HEK293T (cell line): ENCODE results near the gene FGF21.

ENCODE experiments used
- CTCF ChIA-PET: fragments of 350-600 bp; formaldehyde crosslinking; extraction: SDS; loops from one replicate; lab custom pipeline; 2021; ENCODE audit warnings: antibody characterized with exemption, inconsistent platforms; lab: Yijun Ruan, JAX
- POLR2A ChIA-PET: fragments of 350-600 bp; formaldehyde crosslinking; extraction: SDS; loops from one replicate; lab custom pipeline; 2020; ENCODE audit warnings: antibody characterized with exemption, inconsistent platforms; lab: Yijun Ruan, JAX
- DNase-seq: peaks from one replicate; pipeline ENCODE4 v3.0.0; 2012; ENCODE audit warnings: mixed read lengths; ENCODE audit errors: extremely low spot score
- ARNT ChIP-seq: fragments of 450-650 bp; IDR thresholded peaks from 2 replicates; pipeline ENCODE4 v1.6.1; 2017; ENCODE audit warnings: mild to moderate bottlenecking
- BHLHE40 ChIP-seq: fragments of 450-650 bp; IDR thresholded peaks from 2 replicates; pipeline ENCODE4 v1.6.1; 2016; ENCODE audit warnings: mild to moderate bottlenecking, moderate library complexity, borderline replicate concordance
- CTBP1 ChIP-seq: fragments of 450-650 bp; IDR thresholded peaks from 2 replicates; pipeline ENCODE4 v1.6.1; 2016; ENCODE audit warnings: borderline replicate concordance
- ELF4 ChIP-seq: fragments of 450-650 bp; IDR thresholded peaks from 2 replicates; pipeline ENCODE4 v1.6.1; 2017; ENCODE audit warnings: antibody characterized with exemption
- FOXA1 ChIP-seq: fragments of 450-650 bp; IDR thresholded peaks from 2 replicates; pipeline ENCODE4 v1.6.1; 2016; ENCODE audit warnings: mild to moderate bottlenecking
- FOXK2 ChIP-seq: fragments of 450-650 bp; IDR thresholded peaks from 2 replicates; pipeline ENCODE4 v1.6.1; 2016; ENCODE audit warnings: mild to moderate bottlenecking
- FOXM1 ChIP-seq: fragments of 450-650 bp; IDR thresholded peaks from 2 replicates; pipeline ENCODE4 v1.6.1; 2017; ENCODE audit warnings: mild to moderate bottlenecking, borderline replicate concordance
- HDGF ChIP-seq: fragments of 450-650 bp; IDR thresholded peaks from 2 replicates; pipeline ENCODE4 v1.6.1; 2017; ENCODE audit warnings: antibody characterized with exemption, borderline replicate concordance
- L3MBTL2 ChIP-seq: fragments of 450-650 bp; conservative IDR thresholded peaks from 2 replicates; pipeline ENCODE4 v1.6.1; 2016; ENCODE audit warnings: mild to moderate bottlenecking
- LEF1 ChIP-seq: fragments of 450-650 bp; IDR thresholded peaks from 2 replicates; pipeline ENCODE4 v1.6.1; 2017; ENCODE audit warnings: mild to moderate bottlenecking, borderline replicate concordance
- NFRKB ChIP-seq: fragments of 450-650 bp; IDR thresholded peaks from 2 replicates; pipeline ENCODE4 v1.6.1; 2016; ENCODE audit warnings: mild to moderate bottlenecking, moderate library complexity
- PKNOX1 ChIP-seq: fragments of 450-650 bp; IDR thresholded peaks from 2 replicates; pipeline ENCODE4 v1.6.1; 2016
- SP1 ChIP-seq: fragments of 450-650 bp; IDR thresholded peaks from 2 replicates; pipeline ENCODE4 v1.6.1; 2017
- SUZ12 ChIP-seq: fragments of 450-650 bp; IDR thresholded peaks from 2 replicates; pipeline ENCODE4 v1.6.1; 2016; ENCODE audit warnings: mild to moderate bottlenecking
- TARDBP ChIP-seq: fragments of 450-650 bp; IDR thresholded peaks from 2 replicates; pipeline ENCODE4 v1.6.1; 2016
- ZNF384 ChIP-seq: fragments of 450-650 bp; IDR thresholded peaks from 2 replicates; pipeline ENCODE4 v1.6.1; 2016

The FGF21 gene

GRCh38 chr19:48768994-48769713 is 13.8 kb downstream of the FGF21 start:
- no peak for DNase-seq
- POLR2A ChIA-PET: no interaction called here
- TF ChIP-seq TARDBP (no peak), ELF4 (no peak), CTBP1 (no peak), PKNOX1 (no peak), ZNF384 (no peak), LEF1 (no peak), FOXK2 (no peak), SUZ12 (no peak), HDGF (no peak), L3MBTL2 (no peak), ARNT (no peak), SP1 (no peak), FOXA1 (no peak), FOXM1 (no peak), BHLHE40 (no peak), NFRKB (no peak)
- CTCF ChIA-PET: no interaction called here

GRCh38 chr19:48770266-48770665 is 14.9 kb downstream of the FGF21 start:
- TF ChIP-seq BHLHE40: no peak
- TF ChIP-seq NFRKB: no peak
- TF ChIP-seq FOXK2: no peak
- no peak for TF ChIP-seq FOXM1
- no peak for TF ChIP-seq L3MBTL2
- TF ChIP-seq LEF1: no peak
- no peak for TF ChIP-seq ZNF384
- TF ChIP-seq SUZ12: no peak
- TF ChIP-seq HDGF: no peak
- TF ChIP-seq FOXA1: no peak
- TF ChIP-seq SP1: no peak
- no peak for TF ChIP-seq PKNOX1
- no peak for TF ChIP-seq ARNT
- TF ChIP-seq CTBP1: no peak
- TF ChIP-seq TARDBP: no peak
- no peak for TF ChIP-seq ELF4
- ChIA-PET CTCF (no interaction called here), POLR2A (no interaction called here)
- DNase-seq: no peak

GRCh38 chr19:48770734-48771472 is 15.6 kb downstream of the FGF21 start:
- DNase-seq: no peak
- CTCF ChIA-PET: no interaction called here
- TF ChIP-seq L3MBTL2 (no peak), SP1 (no peak), FOXA1 (no peak), PKNOX1 (no peak), ZNF384 (no peak), NFRKB (no peak), FOXM1 (no peak), LEF1 (no peak), ARNT (no peak), FOXK2 (no peak), ELF4 (no peak), SUZ12 (no peak), CTBP1 (no peak), TARDBP (no peak)
- POLR2A ChIA-PET: no interaction called here

- ChIA-PET POLR2A (no interaction called here), CTCF (no interaction called here)
- no peak for TF ChIP-seq SUZ12
- TF ChIP-seq ELF4: no peak
- no peak for TF ChIP-seq LEF1
- no peak for TF ChIP-seq PKNOX1
- no peak for TF ChIP-seq NFRKB
- no peak for TF ChIP-seq ZNF384
- TF ChIP-seq HDGF: no peak
- DNase-seq: no peak
Measured at GRCh38 chr19:48772503-48772953, 17.2 kb downstream of the FGF21 start.

- ChIA-PET POLR2A (no interaction called here), CTCF (interaction anchor here (0.6 kb wide), 1 partner anchor 50 kb away, joined by 3 read pairs; no protein-coding TSS in a partner anchor)
- DNase-seq: no peak
- no peak for TF ChIP-seq SUZ12
- TF ChIP-seq ZNF384: 0 out of 2 replicates have a peak, but pooled peaks have one; percentile 23
- TF ChIP-seq FOXM1: no peak
- TF ChIP-seq ARNT: no peak
- TF ChIP-seq LEF1: no peak
Measured at GRCh38 chr19:48777139-48777538, 21.8 kb downstream of the FGF21 start.
